Stimulated activated CD4-positive, alpha-beta T cell treated with anti-CD3 and anti-CD28 coated beads, Interleukin-4, amount 100 ng/mL, for 1 hour (primary cell): ENCODE measurements around the gene ZDHHC14.

Experiments used
- DNase-seq: peaks from one replicate; pipeline ENCODE4 v3.0.0-alpha.2; 2020

Gene ZDHHC14

DNA sequence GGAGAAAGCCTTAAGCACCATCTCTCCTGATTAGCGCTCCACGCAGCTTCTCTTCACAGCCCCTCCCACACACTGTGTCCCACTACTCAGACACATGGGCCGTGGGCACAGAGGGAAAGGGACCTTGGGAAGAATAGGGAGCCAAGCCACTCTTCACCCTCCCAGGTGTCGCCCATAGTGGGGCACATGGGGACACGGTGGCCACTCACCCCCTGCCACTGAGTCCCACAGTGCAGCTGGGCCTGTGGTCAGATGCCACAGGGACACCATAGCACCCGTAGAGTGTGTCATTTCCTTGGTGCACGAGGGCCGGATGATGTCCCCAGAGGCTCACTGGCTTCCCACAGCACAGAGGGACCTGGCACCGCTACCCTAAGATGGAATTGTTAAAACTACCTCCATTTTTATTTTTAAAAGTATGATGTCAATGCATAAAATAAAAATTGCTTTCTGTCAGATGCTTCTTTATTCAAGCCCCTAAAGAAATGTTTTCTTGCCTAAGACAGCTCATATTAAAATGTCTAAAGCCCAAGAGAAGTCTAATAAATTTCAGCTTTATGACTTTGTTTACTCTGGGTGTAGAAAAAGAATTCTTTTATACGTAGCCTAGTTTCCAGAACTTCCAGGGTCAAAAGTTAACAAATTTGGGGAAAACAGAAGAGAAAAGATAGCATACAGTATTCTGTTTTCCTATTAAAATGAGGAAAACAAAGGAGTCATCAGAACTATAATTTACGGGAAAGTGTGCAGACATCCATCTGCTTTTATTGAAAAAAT lies 251.0 kb downstream of the ZDHHC14 start:
- no peak for DNase-seq

DNA sequence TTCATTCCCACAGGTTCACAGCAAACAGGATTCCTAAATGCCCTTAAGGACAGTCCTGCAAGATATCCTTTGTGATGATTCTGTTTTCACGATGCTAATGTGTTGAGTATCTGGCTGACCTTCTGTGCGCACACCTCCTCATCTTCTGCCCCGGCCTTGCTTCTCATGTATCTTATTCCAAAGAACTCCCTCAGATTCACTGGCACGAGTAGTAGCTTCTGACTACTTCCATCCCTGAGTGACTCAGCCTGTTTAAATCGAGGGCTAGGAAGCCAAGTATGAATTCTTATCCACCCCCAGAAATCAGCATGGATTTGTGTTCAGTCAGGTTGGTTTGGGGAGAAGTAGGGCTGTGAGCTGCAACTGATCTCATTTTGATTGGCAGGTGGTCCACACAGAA lies 251.8 kb downstream of the ZDHHC14 start:
- DNase-seq = no peak

DNA sequence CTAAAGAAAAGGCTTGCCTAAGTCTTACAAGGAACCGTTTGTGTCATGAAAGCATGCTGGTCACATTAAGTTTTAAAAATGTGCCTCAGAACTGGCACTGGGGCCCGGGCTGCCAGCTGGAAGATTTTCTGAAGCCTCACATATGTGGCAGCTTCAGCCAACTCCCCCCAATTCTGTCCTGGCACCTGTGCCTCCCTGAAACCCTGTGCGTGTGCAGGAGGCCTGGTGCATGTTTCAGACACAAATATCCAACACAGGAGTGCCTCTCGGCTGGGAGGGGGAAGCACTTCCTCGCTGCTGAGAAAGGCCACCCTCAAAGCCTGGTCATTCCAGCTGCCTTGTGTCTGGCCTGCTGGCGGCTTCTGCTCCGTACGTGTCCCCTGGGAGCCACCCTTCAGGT lies 253.6 kb downstream of the ZDHHC14 start:
- no peak for DNase-seq

DNA sequence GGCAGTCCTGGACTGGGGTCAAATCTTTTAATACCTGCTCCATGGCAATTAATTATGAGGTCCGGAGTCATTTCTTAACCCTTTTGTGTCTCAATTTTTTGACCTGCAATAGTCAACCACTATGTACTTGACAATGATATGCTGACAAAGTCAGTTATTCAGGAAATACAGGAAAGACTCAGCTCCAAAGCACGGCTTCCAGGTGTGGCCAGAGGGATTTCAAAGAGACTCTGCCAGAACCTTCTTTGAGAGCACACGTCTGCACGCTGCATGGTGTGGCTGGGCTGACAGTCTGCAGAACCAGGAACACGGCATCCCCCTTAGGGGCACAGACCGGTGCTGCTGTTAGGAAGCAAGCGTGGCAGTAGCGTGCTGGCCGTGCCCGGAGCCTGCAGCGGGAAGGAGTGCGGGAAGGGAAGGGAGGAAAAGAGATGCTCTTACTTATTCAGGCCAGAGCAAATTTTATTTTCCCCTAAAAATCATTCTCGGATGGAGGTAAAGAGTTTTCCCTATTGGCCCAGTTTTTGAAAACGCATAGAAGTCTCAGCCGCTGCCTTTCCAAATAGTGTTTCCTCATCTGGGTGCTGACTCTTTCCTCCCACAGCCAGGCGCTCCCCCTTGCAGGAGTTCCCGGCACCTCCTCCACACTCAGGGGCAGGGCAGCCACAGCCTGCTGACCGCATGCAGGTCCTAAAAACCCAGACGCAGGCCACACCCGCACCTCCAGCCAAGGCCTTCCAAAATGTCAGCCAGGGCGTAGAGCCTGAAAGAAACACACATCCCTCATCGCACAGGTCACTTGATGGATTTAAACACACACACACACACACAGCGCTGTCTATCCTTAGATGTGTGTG lies 254.6 kb downstream of the ZDHHC14 start:
- DNase-seq = no peak

DNA sequence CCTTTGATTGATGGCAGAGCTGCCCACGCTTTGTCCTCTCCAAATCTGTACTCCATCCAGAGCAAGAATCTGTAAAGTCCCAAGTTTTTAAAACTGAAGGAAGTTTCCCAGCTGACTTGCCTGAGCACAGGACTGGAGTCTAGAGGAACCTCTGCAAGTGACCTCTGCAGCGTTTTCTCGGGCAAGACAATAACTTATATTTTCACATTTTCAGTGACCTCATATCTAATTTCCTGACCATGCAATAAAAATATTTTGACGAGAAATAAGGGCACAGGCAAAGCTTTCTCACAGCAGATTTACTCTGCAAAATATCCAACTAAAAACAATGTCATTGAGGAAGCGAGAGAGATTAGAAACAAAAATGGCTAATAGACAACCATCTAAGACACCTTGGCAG lies 256.5 kb downstream of the ZDHHC14 start:
- DNase-seq = no peak

DNA sequence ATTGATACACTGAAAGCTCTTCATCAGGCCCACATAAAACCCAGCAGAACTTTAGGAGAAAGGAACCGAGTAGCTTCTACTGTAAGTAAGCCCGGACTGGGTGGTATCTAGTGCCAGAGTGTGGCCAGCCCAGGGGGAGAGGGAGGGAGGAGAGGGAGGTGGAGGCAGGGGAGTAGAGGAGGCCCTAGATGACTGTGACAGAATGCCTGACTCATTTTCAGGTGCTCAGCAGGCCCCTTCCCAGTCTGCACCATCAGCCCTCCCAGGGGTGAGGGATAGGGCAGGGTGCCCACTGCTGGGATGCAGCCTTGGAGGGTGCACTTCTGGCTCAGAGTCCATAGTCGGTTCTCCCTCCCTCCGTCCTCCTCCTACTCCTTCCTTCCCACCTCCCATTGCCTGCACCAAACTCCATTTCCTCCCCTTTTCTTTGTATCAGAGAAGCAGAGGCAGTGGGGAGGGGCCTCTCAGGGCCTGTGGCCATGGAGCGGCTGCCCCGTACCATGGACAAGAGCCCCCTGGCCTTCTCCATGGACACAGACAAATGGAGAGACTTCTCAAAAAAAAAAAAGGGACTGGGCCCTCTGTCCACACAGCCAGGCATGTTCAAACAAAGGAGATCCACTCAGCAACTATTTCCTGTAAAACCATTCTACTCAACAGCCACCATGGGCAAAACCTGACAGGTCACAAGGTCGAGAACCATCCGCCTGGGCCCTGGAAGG lies 257.1 kb downstream of the ZDHHC14 start:
- no peak for DNase-seq

DNA sequence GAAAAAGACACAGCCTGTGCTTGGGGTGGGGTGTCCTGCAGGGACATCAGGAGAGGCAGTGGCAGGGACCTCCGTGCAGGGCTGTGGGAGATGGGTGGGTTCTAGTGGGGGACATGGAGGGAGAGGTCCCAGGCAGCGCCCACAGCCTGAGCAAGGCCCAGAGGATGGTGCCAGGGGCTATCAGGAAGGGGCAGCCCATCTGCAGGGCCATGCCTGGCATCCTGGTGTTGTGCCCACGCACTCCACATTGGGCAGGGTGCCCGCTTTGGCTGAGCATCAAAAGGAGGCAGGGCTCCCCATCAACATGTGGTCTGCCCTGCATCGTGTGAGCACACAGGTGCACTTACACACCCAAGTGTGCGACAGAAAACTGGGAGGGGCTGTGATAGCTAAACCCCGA lies 257.8 kb downstream of the ZDHHC14 start:
- no peak for DNase-seq

DNA sequence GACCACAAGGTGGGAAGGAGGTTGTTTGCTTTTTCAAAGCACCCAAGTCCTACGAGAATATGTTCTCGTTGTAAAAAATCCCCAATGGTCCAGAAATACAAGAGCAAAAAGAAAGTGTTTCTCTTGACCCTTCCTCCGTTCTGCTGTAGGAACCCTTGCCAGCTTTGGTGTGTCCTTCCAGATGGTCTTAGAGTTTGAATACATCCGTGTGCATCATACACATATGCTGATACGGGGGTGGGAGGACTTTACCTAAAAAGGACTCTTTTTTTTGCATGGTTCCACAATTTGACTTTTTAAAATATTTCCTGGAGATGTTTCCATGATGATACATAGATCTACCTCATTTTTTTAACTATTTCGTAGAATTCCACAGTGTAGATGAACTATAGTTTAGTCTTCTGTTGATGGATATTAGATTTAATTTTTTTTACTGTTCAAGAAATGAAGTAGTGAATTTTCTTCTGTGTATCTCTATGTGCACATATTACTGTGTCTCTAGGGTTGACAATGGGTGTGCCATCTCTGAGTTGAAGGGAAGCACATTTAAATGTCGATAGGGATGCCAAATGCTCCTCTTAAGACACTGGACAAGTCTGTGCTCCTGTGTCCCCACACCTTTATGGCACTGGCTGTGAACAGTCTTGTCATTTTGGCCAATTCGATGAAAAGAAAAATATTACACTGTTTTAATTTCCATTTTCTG lies 259.9 kb downstream of the ZDHHC14 start:
- no peak for DNase-seq

DNA sequence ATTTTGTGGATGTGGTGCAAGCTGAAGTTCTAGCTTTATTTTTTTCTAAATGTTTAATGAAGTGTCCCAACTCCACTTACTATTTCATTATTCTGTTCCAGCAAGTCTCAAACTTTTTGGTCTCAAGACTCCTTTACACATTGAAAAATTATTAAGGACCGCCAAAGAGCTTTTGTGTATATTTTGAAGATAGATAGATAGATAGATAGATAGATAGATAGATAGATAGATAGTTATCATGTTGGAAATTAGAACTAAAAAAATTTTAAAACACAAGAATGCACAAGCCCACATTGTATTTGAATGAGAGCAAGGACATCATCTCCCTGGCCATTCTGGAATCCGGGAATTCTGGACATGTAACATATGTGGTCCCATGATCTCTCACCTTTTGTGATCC lies 260.8 kb downstream of the ZDHHC14 start:
- DNase-seq = no peak

DNA sequence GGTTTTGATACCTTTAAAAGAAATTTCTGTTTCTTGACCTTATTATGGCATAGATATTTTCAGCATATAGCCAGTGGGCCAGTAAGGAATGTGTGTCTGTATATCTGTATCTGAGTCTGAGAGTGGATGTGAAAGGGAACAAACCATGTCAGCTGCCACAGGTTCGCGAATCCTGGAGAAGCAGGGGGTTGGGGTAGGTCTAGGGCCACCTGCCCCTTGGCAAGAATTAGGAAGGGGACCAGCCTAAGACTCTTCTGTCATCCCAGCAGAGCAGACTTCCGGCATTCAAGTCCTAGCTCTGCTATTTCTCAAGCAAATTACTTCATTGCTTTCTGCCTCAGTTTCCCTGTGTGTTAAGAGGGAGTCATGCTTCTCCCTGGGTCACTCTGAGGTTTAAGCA lies 261.7 kb downstream of the ZDHHC14 start:
- no peak for DNase-seq

DNA sequence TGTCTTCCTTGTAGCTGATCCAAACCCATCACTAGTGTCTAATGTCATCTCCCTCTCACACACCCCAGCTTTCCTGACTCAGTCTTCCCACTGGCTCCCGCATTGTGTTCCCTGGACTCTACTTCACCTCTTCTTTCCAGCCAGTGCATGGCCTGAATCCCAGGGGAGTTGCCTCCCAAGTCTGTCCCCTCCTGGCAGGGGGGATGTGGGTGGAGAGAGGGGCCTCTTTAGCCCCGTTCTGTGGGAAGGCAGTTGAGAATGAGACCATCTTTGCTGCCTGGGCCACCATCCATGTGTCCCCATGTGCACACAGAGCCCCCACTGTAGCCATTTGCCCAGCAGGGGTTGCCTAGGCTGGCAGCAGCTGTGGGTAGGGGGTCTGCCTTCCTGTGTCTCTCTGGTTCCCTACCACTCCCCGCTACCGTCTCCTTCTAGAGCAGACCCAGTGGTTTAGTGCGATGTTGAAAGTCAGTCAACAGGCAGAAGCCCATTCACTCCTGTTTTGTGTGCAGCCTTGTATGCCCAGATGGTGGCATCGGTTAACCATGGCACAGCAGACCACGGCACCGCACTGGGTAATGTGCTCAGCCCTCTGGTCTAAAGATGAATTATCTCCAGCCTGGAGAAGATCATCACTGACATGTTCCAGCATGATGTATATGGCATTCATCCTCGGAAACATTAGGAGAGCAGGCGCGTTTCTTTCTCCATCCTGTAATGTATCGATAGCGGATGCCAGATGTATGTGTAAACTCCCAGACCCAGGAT lies 263.2 kb downstream of the ZDHHC14 start:
- DNase-seq = peak; percentile 51

DNA sequence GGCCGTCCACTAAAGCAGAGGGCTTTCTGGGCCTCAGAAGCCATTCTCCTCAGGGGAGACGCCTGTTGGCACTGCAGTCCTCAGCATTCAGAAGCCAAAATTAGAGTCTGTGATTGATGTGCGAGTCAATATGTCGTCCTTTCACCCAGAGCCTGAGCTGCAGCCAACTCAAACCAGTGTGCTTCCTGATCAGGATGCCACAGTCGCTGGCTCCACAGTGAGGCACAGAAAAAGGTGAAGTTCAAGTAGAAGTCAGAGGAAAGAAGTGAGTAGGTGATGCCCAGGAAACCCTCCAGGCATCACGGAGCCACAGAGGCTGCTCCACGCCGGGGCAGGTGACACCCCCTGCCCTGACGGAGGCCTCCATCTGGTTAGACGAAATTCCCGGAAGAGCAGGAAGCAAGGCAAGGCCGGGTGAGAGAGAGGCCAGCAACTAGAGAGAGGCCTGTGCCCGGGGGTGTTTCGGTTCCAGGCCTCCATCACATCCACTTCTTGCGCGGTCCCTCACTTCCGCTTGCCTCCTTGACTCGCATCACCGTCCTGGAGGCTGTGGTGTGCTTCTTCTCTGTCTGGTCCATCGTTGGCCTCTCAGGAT lies 264.3 kb downstream of the ZDHHC14 start:
- DNase-seq = no peak

DNA sequence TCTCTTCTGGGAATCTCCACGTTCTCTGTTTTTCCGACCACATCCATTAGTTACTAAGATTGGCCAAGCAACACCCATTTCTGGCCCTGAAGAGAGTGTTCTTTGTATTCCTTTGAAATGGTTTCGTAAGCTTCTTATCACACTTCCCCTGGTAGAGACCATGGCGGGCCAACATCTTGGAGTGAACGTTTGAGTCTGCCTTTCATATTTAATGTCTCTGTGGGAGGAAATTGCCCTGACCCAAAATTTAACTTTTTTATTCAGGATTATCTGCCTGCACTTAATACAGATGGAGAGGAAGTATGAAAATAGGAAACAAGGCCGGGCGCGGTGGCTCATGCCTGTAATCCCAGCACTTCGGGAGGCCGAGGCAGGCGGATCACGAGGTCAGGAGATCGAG lies 265.0 kb downstream of the ZDHHC14 start:
- no peak for DNase-seq

DNA sequence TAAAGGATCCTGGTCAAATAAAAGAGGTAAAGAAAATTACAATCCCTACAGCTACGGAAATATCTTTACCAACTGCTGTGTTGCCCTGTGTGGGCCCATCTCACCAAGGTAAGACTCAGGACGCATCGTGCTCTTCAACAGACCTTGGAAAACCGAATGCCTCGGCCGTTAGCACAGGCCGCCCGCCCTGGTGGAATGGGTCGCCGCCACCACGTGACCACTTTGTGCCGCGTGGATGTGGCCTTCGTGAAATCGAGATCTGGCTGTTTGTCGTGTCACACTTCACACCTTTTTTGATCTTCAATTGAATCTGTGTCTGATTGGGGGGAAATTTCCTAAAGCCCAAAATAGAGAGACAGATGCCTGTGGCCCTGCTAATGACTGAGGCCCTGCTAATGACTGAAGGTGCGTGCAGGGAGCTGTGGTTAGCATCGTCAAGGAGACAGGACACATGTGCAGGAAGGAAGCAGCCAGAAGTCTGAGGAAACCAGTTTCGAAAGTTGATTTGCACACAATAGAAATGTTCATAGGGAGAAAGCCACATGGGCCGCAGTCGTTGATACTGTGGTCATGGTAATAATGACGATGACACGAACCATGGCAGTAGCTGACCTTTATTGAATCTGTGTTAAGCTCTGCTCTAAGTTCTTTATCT lies 266.4 kb downstream of the ZDHHC14 start:
- no peak for DNase-seq

DNA sequence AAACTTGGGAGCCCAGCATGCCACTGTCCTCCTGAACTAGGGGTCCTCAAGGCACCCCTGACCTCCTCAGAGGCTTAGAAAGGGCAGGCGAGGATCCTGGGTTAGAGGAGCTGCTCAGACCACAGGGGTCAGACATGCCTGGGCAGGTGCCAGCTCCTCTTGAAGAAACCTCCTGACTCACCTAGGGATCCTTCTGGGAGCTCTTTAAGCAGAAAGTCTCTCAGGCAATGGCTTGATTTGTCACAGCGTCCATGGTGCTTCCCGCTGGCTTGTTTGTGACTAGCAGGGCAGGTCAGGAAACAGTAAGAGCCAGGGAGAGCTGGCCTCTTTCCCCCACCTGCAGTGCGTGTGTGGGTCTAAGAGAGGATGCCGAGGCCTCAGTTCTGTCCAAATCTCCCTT lies 267.6 kb downstream of the ZDHHC14 start:
- DNase-seq = no peak

DNA sequence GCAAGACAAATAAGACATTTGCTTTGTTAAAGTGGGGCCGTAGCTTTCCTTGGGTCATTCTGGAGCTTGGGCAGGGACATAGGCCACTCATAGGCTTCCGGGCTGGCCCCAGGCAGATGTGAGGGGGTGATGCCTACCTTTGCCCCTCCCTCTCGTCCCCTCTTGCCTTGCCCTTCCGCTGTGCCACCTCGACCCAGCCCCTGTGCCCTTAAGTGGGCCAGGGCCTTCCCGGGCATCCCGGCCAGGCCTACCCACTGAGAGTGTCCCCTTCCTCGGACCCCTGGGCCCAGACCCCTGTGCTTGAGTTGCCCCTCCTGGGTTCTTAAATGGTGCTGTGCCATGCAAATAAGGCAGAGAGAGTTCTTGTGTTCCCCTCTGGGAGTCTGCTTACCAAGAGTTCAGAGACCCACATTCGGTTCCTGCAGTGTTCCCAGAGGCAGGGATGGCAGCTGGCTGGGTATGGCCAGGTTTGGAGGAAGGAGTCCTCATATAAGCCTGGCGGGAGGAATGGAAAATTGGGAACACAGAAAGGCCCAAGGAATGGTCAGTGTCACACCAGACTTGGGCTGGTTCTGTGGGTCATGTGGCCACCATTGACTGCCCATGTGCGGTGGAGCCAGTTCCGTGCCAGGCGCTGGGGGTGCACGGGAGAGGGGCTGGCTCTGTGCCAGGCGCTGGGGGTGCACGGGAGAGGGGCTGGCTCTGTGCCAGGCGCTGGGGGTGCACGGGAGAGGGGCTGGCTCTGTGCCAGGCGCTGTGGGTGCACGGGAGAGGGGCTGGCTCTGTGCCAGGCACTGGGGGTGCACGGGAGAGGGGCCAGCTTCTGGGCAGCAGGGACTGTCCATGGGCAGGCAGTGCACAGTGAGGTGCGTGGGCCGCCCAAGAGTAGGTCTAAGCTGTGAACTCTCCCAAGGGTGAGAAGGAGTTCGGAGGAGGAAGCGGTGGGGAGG lies 268.6 kb downstream of the ZDHHC14 start:
- DNase-seq = no peak

DNA sequence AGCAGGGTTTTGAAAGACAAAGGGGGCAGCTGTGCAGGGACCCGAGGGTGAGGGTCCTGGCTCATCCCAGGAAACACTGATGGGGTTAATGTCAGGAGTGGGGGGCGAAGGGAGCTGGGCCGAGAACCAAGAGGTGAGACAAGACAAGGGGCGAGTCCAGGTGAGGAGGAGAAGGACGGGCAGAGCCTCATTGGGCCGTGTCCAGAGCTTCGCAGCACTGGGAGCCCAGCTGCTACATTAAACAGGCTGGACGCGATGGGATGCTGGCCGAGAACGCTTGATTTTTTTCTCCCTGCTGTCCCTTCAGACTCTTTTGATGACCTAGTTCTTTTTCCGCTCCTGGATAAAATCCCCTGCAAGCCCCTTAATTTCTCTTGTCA lies 269.3 kb downstream of the ZDHHC14 start:
- DNase-seq = no peak

DNA sequence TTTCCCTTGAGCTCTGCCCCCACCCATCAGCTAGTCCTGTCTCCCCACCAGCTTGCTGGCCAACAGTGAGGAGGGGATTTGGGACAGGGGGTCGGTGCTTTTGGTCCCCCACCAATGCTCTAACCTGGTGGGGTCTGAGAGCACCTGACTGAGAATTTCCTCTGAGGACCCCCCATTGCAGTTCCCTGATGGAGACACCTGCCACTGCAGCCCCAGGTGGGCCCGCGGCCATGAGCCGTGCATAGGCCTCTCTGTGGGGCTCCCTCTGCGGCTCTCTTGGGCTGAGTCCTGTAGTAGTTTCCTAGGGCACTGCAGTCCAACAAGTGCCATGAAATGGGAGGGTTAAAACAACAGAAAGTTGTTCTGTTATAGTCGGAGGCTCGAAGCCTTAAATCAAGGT lies 269.8 kb downstream of the ZDHHC14 start:
- DNase-seq = no peak

DNA sequence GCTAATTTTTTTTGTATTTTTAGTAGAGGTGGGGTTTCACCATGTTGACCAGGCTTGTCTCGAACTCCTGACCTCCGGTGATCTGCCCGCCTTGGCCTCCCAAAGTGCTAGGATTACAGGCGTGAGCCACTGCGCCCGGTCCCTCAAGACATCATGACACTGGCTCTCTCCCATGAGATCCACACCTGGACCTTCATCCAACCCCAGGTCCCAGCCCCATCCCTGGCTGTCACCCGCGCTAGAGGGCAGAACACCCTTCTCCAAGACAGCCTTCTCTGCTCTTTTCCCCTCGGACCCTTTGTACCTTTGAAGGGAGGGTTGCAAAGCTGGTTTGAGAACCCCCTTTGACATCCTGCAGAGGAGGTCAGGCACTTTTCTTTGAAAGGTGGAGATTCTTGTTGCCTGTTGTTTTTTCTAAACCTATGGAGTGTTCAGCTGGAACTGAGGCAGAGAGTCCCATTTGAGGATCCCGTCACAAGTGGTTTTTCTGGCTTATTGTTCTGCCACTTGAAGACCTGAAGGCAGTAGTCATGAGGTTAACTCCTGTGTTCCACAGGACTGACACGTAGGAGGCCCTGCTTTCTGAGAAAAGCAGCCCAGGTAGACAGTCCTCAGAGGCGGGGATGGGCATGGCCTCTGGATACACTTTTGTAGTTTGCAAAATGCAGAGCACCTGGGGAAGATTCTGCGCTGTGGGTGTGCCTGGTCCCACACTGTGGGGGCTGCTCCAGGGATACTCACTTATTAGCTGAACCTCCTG lies 270.9 kb downstream of the ZDHHC14 start:
- DNase-seq = no peak
